ENCODE results near the gene MAD1L1. TPM values are rescaled to one million over a fixed set of nuclear protein-coding genes. Genes with fewer than 3 reads are reported as not detected.

MAD1L1 gene
- total RNA-seq, 2 experiments from 2014 or later = 40.0 to 44.7 TPM

DNA sequence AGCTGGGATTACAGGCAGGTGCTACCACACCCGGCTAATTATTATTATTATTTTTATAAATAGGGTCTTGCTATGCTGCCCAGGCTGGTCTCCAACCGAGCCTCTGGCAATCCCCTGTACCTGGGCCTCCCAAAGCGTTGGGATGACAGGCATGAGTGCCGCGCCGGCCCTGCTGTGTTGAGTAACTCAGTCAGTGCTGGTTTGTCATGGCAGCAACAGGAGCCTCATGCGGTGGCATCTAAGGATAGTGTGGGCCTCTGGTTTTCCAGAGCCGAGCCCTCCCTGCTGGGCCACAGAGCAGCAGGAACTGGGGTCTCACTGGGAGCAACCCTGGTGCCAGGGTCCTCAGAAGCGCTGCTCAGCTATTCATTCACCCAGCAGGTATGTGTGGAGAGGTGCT is 318.0 kb downstream of the MAD1L1 start:
- Mint-ChIP-seq H3K27ac (no peak overlapping the region), H3K4me3 (no peak overlapping the region), H3K9me3 (no peaks in the 10 kb centered on the region), H3K27me3 (no peaks in the 10 kb centered on the region), H3K36me3 (ENCODE audit: low read depth) (no peaks in the 10 kb centered on the region), H3K4me1 (ENCODE audit: low read depth) (peaks cover 16% of the 10 kb centered on the region)
- CTCF ChIA-PET = no interaction called here
- intact Hi-C loops (cut with micrococcal nuclease) = no loop called here
- TF ChIP-seq, protein P1, sequence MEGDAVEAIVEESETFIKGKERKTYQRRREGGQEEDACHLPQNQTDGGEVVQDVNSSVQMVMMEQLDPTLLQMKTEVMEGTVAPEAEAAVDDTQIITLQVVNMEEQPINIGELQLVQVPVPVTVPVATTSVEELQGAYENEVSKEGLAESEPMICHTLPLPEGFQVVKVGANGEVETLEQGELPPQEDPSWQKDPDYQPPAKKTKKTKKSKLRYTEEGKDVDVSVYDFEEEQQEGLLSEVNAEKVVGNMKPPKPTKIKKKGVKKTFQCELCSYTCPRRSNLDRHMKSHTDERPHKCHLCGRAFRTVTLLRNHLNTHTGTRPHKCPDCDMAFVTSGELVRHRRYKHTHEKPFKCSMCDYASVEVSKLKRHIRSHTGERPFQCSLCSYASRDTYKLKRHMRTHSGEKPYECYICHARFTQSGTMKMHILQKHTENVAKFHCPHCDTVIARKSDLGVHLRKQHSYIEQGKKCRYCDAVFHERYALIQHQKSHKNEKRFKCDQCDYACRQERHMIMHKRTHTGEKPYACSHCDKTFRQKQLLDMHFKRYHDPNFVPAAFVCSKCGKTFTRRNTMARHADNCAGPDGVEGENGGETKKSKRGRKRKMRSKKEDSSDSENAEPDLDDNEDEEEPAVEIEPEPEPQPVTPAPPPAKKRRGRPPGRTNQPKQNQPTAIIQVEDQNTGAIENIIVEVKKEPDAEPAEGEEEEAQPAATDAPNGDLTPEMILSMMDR (IDR thresholded peaks at IDR 0.05) = no peak
- ATAC-seq (no peak), DNase-seq (no peak)
- POLR2A ChIA-PET = no interaction called here

DNA sequence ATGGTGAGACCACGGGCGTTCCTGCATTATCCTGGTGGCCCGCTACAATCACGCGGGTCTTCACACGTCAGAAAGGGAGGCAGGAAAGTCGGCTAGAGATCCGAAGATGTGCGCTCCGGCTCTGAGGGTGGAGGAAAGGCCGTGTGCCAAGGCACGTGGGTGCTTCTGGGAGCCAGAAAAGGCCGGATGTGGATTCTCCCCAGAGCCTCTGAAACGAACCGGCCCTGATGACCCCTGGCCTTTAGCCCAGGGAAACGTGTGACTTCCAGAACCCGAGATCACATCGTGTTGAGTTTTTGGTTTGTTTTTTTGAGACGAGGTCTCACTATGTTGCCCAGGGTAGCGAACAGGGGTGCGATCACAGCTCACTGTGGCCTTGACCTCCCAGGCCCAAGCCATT is 318.4 kb downstream of the MAD1L1 start:
- intact Hi-C loops (cut with micrococcal nuclease) = no loop called here

DNA sequence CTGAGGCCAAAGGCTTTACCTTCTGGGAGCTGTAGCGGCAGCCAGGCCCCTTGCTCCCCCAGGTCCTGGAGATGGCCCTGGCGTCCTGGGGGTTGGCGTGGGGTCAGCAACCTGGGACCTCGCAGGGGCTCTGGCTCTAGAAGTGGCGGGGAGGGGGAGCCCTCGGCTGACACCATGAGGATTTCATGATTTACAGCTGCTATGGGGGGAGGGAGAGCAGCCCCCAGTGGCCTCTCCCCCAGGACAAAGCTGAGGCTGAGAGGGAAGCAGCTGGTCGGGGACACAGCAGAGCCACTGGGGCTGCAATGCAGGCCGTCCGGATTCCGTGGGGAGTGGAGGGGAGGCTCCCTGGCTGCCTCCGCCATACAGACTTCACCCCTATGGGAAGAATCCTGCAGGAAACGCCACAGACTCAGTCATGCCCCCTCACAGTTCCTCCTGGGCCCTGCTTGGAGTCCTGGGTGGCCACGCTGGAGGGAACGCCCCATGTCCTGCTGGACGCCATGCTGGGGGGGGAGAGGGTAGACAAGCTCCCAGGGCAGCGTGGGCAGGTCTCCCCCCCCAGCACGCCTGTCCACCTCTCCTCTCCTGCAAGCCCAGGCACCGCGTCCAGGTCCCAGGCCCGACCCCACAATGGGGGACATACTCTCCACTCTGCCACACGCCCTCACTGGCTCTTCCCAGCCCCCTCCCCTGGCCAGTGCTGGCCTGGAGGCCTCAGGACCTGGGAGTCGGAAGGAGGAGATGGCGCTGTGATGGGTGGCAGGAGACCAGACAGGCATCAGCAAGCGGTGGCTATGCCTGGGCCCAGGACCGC is 319.1 kb downstream of the MAD1L1 start:
- CTCF ChIA-PET = no interaction called here
- TF ChIP-seq, protein P1 (IDR thresholded peaks at IDR 0.05) = no peak
- intact Hi-C loops (cut with micrococcal nuclease) = no loop called here
- POLR2A ChIA-PET = no interaction called here
- Mint-ChIP-seq H3K27me3 (no peaks in the 10 kb centered on the region), H3K4me3 (no peak overlapping the region), H3K36me3 (ENCODE audit: low read depth) (no peaks in the 10 kb centered on the region), H3K27ac (no peak overlapping the region), H3K4me1 (ENCODE audit: low read depth) (peaks cover 7% of the 10 kb centered on the region), H3K9me3 (no peaks in the 10 kb centered on the region)
- ATAC-seq (no peak), DNase-seq (no peak)

More for the DNA sequence above, 318.4 kb downstream of the MAD1L1 start:
- H3K9me3 Mint-ChIP-seq = no peaks in the 10 kb centered on the region
- no peak overlapping the region for H3K27ac Mint-ChIP-seq
- TF ChIP-seq, protein P1 (IDR thresholded peaks at IDR 0.05) = no peak
- no peak for DNase-seq
- ChIA-PET CTCF (no interaction called here), POLR2A (no interaction called here)
- H3K36me3 Mint-ChIP-seq (ENCODE audit: low read depth) = no peaks in the 10 kb centered on the region
- peaks cover 12% of the 10 kb centered on the region for H3K4me1 Mint-ChIP-seq (ENCODE audit: low read depth)
- no peak for ATAC-seq
- no peak overlapping the region for H3K4me3 Mint-ChIP-seq
- H3K27me3 Mint-ChIP-seq = no peaks in the 10 kb centered on the region

DNA sequence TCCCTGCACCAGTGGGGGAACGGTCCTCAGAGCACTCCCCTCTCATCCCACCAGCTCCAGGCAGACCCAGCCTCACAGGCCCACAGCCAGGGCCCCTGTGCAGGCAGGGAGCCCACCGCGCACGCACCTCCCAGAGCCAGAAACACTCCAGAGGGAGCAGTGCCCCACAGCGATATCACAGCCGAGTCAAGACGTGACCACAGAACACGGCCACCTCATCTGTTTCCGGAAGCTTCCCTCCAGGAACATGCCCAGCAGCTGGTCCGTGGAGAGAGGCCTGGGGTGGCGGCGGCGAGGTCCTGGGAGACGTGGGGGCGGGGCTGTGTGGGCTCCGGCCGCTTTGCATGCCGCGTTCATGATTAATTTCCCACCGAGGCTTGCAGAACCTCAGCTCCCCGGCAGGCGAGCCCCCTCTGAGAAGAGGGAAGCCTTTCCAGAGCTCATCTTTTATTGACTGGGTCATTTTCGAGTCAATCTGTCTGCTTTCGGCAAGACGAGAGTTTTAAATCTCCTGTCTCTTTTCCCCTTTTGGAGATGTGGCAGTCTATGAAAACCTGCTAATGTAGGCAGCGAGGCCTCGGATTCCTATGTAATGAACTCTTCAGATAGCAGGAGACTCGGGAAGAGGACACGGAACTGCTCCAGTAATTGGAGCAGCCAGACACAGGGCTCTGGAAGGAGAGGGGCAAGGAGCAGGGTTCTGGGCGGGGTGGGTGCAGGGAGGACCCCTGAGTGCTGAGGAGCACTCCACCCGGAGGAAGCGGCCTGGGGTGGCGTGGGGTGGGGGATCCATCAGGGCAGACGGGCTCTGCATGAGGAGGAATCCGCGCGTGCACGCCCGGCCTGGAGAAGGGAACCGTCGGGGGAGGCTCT is 319.9 kb downstream of the MAD1L1 start:
- intact Hi-C loops (cut with micrococcal nuclease) = no loop called here
- no peak for DNase-seq
- POLR2A ChIA-PET = no interaction called here
- H3K4me3 Mint-ChIP-seq = no peak overlapping the region
- H3K27me3 Mint-ChIP-seq = no peaks in the 10 kb centered on the region
- H3K36me3 Mint-ChIP-seq (ENCODE audit: low read depth) = no peaks in the 10 kb centered on the region
- no peaks in the 10 kb centered on the region for H3K9me3 Mint-ChIP-seq
- no peak overlapping the region for H3K27ac Mint-ChIP-seq
- TF ChIP-seq, protein P1 (IDR thresholded peaks at IDR 0.05) = no peak
- H3K4me1 Mint-ChIP-seq (ENCODE audit: low read depth) = peaks cover 9% of the 10 kb centered on the region
- CTCF ChIA-PET = no interaction called here
- ATAC-seq = no peak

DNA sequence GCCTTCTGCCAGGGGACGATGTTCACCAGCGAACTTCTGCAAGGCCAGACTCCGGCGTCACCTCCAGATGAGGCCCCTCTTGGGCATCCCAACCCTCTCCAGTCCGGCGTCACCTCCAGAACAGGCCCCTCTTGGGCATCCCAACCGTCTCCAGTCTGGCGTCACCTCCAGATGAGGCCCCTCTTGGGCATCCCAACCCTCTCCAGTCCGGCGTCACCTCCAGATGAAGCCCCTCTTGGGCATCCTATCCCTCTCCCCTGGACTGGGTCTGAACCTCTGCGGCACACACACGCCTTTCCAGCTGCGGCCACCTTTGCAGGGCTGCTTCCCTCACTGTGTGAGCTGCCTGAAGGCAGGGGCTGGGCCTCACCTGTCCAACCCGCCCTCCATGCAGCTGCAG is 321.2 kb downstream of the MAD1L1 start:
- H3K4me3 Mint-ChIP-seq = no peak overlapping the region
- no peaks in the 10 kb centered on the region for H3K9me3 Mint-ChIP-seq
- intact Hi-C loops (cut with micrococcal nuclease) = no loop called here
- TF ChIP-seq, protein P1 (IDR thresholded peaks at IDR 0.05) = no peak
- ATAC-seq = no peak
- CTCF ChIA-PET = no interaction called here
- POLR2A ChIA-PET = no interaction called here
- no peak overlapping the region for H3K27ac Mint-ChIP-seq
- H3K27me3 Mint-ChIP-seq = no peaks in the 10 kb centered on the region
- no peak for DNase-seq
- H3K36me3 Mint-ChIP-seq (ENCODE audit: low read depth) = no peaks in the 10 kb centered on the region
- H3K4me1 Mint-ChIP-seq (ENCODE audit: low read depth) = peaks cover 8% of the 10 kb centered on the region

Measured in activated CD8-positive, alpha-beta T cell treated with anti-CD3 and anti-CD28 coated beads for 36 hours (primary cell).